SU-DHL-6 (cell line): Measurements from ENCODE around the gene ITPKB.

Source experiments
- EZH2phosphoT487 ChIP-seq: fragments of 200-600 bp; sonication (generic), shearing (Covaris generic); conservative IDR thresholded peaks from 2 replicates; pipeline ENCODE4 v1.6.1; 2018; ENCODE audit warnings: mild to moderate bottlenecking, antibody characterized with exemption, low read length, moderate library complexity, mixed read lengths
- TF ChIP-seq, protein P1 (sequence below): fragments of 200-600 bp; sonication (generic); IDR thresholded peaks from one replicate; pipeline ENCODE4 v1.5.1; 2017; ENCODE audit warnings: antibody characterized with exemption, mild to moderate bottlenecking, low read length, moderate library complexity; ENCODE audit not compliant: insufficient read depth, poor library complexity, severe bottlenecking

DNA sequence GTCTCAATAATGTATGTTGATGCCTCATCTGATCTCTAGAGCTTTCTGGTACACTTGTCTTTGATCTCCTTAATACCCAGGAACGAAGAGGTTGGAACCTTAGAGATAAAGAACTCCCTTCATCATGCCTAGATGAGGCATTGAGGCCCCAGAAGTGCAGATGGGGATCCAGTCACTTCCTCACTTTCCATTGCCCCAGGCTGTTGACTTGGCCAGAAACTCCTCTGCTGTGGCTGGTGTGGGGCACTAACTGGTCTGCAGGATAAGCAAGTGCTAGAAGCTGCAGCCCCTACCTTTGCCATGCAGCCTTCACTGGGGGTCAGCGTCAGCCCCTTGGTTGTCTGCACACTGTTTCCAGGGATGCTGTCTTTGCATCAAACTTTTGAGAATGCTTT lies 140.6 kb downstream of the ITPKB start:
- TF ChIP-seq, protein P1, sequence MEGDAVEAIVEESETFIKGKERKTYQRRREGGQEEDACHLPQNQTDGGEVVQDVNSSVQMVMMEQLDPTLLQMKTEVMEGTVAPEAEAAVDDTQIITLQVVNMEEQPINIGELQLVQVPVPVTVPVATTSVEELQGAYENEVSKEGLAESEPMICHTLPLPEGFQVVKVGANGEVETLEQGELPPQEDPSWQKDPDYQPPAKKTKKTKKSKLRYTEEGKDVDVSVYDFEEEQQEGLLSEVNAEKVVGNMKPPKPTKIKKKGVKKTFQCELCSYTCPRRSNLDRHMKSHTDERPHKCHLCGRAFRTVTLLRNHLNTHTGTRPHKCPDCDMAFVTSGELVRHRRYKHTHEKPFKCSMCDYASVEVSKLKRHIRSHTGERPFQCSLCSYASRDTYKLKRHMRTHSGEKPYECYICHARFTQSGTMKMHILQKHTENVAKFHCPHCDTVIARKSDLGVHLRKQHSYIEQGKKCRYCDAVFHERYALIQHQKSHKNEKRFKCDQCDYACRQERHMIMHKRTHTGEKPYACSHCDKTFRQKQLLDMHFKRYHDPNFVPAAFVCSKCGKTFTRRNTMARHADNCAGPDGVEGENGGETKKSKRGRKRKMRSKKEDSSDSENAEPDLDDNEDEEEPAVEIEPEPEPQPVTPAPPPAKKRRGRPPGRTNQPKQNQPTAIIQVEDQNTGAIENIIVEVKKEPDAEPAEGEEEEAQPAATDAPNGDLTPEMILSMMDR = no peak
- no peak for TF ChIP-seq EZH2phosphoT487
